ENCODE measurements around the gene FGD5.

The FGD5 gene

GRCh38 chr3:14792691-14793121 lies 26.1 kb upstream of the FGD5 start:
- no peak overlapping the region for H3K4me3 ChIP-seq (ENCODE audit: low read length)
- no peak overlapping the region for H3K9ac ChIP-seq (ENCODE audit: low read length)
- H3K36me3 ChIP-seq (ENCODE audit: control insufficient read depth, insufficient read depth, low read length), result no peaks in the 10 kb centered on the region
- peaks cover 6% of the 10 kb centered on the region for H3K4me1 ChIP-seq (ENCODE audit: control insufficient read depth, insufficient read depth, low read length)
- H3K9me3 ChIP-seq (ENCODE audit: control insufficient read depth, low read length), result no peaks in the 10 kb centered on the region
- H3K27me3 ChIP-seq (ENCODE audit: control insufficient read depth, insufficient read depth, low read length), result no peaks in the 10 kb centered on the region

GRCh38 chr3:14793126-14793857 lies 25.5 kb upstream of the FGD5 start:
- no peaks in the 10 kb centered on the region for H3K36me3 ChIP-seq (ENCODE audit: control insufficient read depth, insufficient read depth, low read length)
- no peak overlapping the region for H3K4me3 ChIP-seq (ENCODE audit: low read length)
- H3K9me3 ChIP-seq (ENCODE audit: control insufficient read depth, low read length), result no peaks in the 10 kb centered on the region
- H3K4me1 ChIP-seq (ENCODE audit: control insufficient read depth, insufficient read depth, low read length), result peaks cover 6% of the 10 kb centered on the region
- H3K27me3 ChIP-seq (ENCODE audit: control insufficient read depth, insufficient read depth, low read length), result no peaks in the 10 kb centered on the region
- H3K9ac ChIP-seq (ENCODE audit: low read length), result no peak overlapping the region

- Histone ChIP-seq H3K4me3 (ENCODE audit: low read length) (no peak overlapping the region), H3K9me3 (ENCODE audit: control insufficient read depth, low read length) (no peaks in the 10 kb centered on the region), H3K36me3 (ENCODE audit: control insufficient read depth, insufficient read depth, low read length) (no peaks in the 10 kb centered on the region), H3K9ac (ENCODE audit: low read length) (no peak overlapping the region), H3K4me1 (ENCODE audit: control insufficient read depth, insufficient read depth, low read length) (peaks cover 6% of the 10 kb centered on the region), H3K27me3 (ENCODE audit: control insufficient read depth, insufficient read depth, low read length) (no peaks in the 10 kb centered on the region)
These were observed 24.9 kb upstream of the FGD5 start for GRCh38 chr3:14793858-14794234.

- Histone ChIP-seq H3K9me3 (ENCODE audit: control insufficient read depth, low read length) (no peaks in the 10 kb centered on the region), H3K36me3 (ENCODE audit: control insufficient read depth, insufficient read depth, low read length) (no peaks in the 10 kb centered on the region), H3K27me3 (ENCODE audit: control insufficient read depth, insufficient read depth, low read length) (no peaks in the 10 kb centered on the region), H3K4me3 (ENCODE audit: low read length) (no peak overlapping the region), H3K9ac (ENCODE audit: low read length) (no peak overlapping the region), H3K4me1 (ENCODE audit: control insufficient read depth, insufficient read depth, low read length) (peaks cover 6% of the 10 kb centered on the region)
These were observed 24.3 kb upstream of the FGD5 start for GRCh38 chr3:14794435-14794834.

- no peaks in the 10 kb centered on the region for H3K36me3 ChIP-seq (ENCODE audit: control insufficient read depth, insufficient read depth, low read length)
- H3K4me1 ChIP-seq (ENCODE audit: control insufficient read depth, insufficient read depth, low read length), result peaks cover 6% of the 10 kb centered on the region
- no peaks in the 10 kb centered on the region for H3K27me3 ChIP-seq (ENCODE audit: control insufficient read depth, insufficient read depth, low read length)
- no peak overlapping the region for H3K9ac ChIP-seq (ENCODE audit: low read length)
- no peak overlapping the region for H3K4me3 ChIP-seq (ENCODE audit: low read length)
- no peaks in the 10 kb centered on the region for H3K9me3 ChIP-seq (ENCODE audit: control insufficient read depth, low read length)
These were observed 22.8 kb upstream of the FGD5 start for GRCh38 chr3:14795996-14796395.

GRCh38 chr3:14796403-14797077 lies 22.2 kb upstream of the FGD5 start:
- Histone ChIP-seq H3K4me3 (ENCODE audit: low read length) (no peak overlapping the region), H3K4me1 (ENCODE audit: control insufficient read depth, insufficient read depth, low read length) (peaks cover 6% of the 10 kb centered on the region), H3K36me3 (ENCODE audit: control insufficient read depth, insufficient read depth, low read length) (no peaks in the 10 kb centered on the region), H3K27me3 (ENCODE audit: control insufficient read depth, insufficient read depth, low read length) (no peaks in the 10 kb centered on the region), H3K9ac (ENCODE audit: low read length) (no peak overlapping the region), H3K9me3 (ENCODE audit: control insufficient read depth, low read length) (no peaks in the 10 kb centered on the region)

- Histone ChIP-seq H3K4me3 (ENCODE audit: low read length) (no peak overlapping the region), H3K4me1 (ENCODE audit: control insufficient read depth, insufficient read depth, low read length) (peaks cover 12% of the 10 kb centered on the region), H3K9me3 (ENCODE audit: control insufficient read depth, low read length) (no peaks in the 10 kb centered on the region), H3K9ac (ENCODE audit: low read length) (no peak overlapping the region), H3K27me3 (ENCODE audit: control insufficient read depth, insufficient read depth, low read length) (no peaks in the 10 kb centered on the region), H3K36me3 (ENCODE audit: control insufficient read depth, insufficient read depth, low read length) (no peaks in the 10 kb centered on the region)
These were observed 21.0 kb upstream of the FGD5 start for GRCh38 chr3:14797731-14798130.

- H3K4me3 ChIP-seq (ENCODE audit: low read length), result no peak overlapping the region
- no peak overlapping the region for H3K9ac ChIP-seq (ENCODE audit: low read length)
- no peaks in the 10 kb centered on the region for H3K36me3 ChIP-seq (ENCODE audit: control insufficient read depth, insufficient read depth, low read length)
- H3K27me3 ChIP-seq (ENCODE audit: control insufficient read depth, insufficient read depth, low read length), result no peaks in the 10 kb centered on the region
- H3K9me3 ChIP-seq (ENCODE audit: control insufficient read depth, low read length), result no peaks in the 10 kb centered on the region
- peaks cover 17% of the 10 kb centered on the region for H3K4me1 ChIP-seq (ENCODE audit: control insufficient read depth, insufficient read depth, low read length)
These were observed 20.5 kb upstream of the FGD5 start for GRCh38 chr3:14798231-14798630.

- Histone ChIP-seq H3K4me1 (ENCODE audit: control insufficient read depth, insufficient read depth, low read length) (peaks cover 26% of the 10 kb centered on the region), H3K9ac (ENCODE audit: low read length) (no peak overlapping the region), H3K4me3 (ENCODE audit: low read length) (no peak overlapping the region), H3K27me3 (ENCODE audit: control insufficient read depth, insufficient read depth, low read length) (no peaks in the 10 kb centered on the region), H3K9me3 (ENCODE audit: control insufficient read depth, low read length) (no peaks in the 10 kb centered on the region), H3K36me3 (ENCODE audit: control insufficient read depth, insufficient read depth, low read length) (no peaks in the 10 kb centered on the region)
These were observed 19.6 kb upstream of the FGD5 start for GRCh38 chr3:14799146-14799545.

GRCh38 chr3:14801031-14801430 lies 17.7 kb upstream of the FGD5 start:
- Histone ChIP-seq H3K4me3 (ENCODE audit: low read length) (no peak overlapping the region), H3K9me3 (ENCODE audit: control insufficient read depth, low read length) (no peaks in the 10 kb centered on the region), H3K27me3 (ENCODE audit: control insufficient read depth, insufficient read depth, low read length) (no peaks in the 10 kb centered on the region), H3K36me3 (ENCODE audit: control insufficient read depth, insufficient read depth, low read length) (no peaks in the 10 kb centered on the region), H3K4me1 (ENCODE audit: control insufficient read depth, insufficient read depth, low read length) (peaks cover 44% of the 10 kb centered on the region), H3K9ac (ENCODE audit: low read length) (no peak overlapping the region)

- Histone ChIP-seq H3K9me3 (ENCODE audit: control insufficient read depth, low read length) (no peaks in the 10 kb centered on the region), H3K4me3 (ENCODE audit: low read length) (no peak overlapping the region), H3K9ac (ENCODE audit: low read length) (no peak overlapping the region), H3K36me3 (ENCODE audit: control insufficient read depth, insufficient read depth, low read length) (no peaks in the 10 kb centered on the region), H3K4me1 (ENCODE audit: control insufficient read depth, insufficient read depth, low read length) (peaks cover 47% of the 10 kb centered on the region), H3K27me3 (ENCODE audit: control insufficient read depth, insufficient read depth, low read length) (no peaks in the 10 kb centered on the region)
These were observed 16.9 kb upstream of the FGD5 start for GRCh38 chr3:14801668-14802380.

- H3K9me3 ChIP-seq (ENCODE audit: control insufficient read depth, low read length), result no peaks in the 10 kb centered on the region
- H3K4me3 ChIP-seq (ENCODE audit: low read length), result no peak overlapping the region
- peaks cover 52% of the 10 kb centered on the region for H3K4me1 ChIP-seq (ENCODE audit: control insufficient read depth, insufficient read depth, low read length)
- H3K9ac ChIP-seq (ENCODE audit: low read length), result no peak overlapping the region
- no peaks in the 10 kb centered on the region for H3K36me3 ChIP-seq (ENCODE audit: control insufficient read depth, insufficient read depth, low read length)
- no peaks in the 10 kb centered on the region for H3K27me3 ChIP-seq (ENCODE audit: control insufficient read depth, insufficient read depth, low read length)
These were observed 16.4 kb upstream of the FGD5 start for GRCh38 chr3:14802381-14802731.

Measured in mucosa of stomach (tissue), 1 donor.